NCI-H128 (cell line): ENCODE measurements around the gene PCDHGB3.
A peak's percentile ranks its signal among the peaks of the same experiment; 100 is the strongest.
"Not testable (repeated sequence)": the region's sequence is repeated elsewhere in the genome, so short reads cannot be mapped to it uniquely, and the experiment has no call there.

Experiments used
- DNase-seq: peaks from one replicate; lab custom pipeline; 2025; ENCODE audit not compliant: unreplicated experiment; lab: John Stamatoyannopoulos, UW

The PCDHGB3 gene

GRCh38 chr5:141356950-141357349 lies 13.1 kb upstream of the PCDHGB3 start:
- DNase-seq: no peak

GRCh38 chr5:141359790-141360426 lies 10.1 kb upstream of the PCDHGB3 start, which contains the start of gene PCDHGB2:
TSS of gene PCDHGB2 (plus strand) at chr5:141359994. CDS start at chr5:141360136, 142 bp downstream.
- peak; percentile 17 for DNase-seq

- no peak for DNase-seq
These were observed 9.4 kb upstream of the PCDHGB3 start for GRCh38 chr5:141360685-141361084.

- DNase-seq: no peak
These were observed 7.3 kb upstream of the PCDHGB3 start for GRCh38 chr5:141362719-141363118.

GRCh38 chr5:141363952-141364660 lies 5.9 kb upstream of the PCDHGB3 start, which contains the start of gene PCDHGA5:
TSS of gene PCDHGA5 (plus strand) at chr5:141364162. CDS start at chr5:141364331, 169 bp downstream.
- no peak for DNase-seq

GRCh38 chr5:141366016-141366896 lies 3.8 kb upstream of the PCDHGB3 start:
- no peak for DNase-seq

- DNase-seq: no peak
These were observed 1.8 kb downstream of the PCDHGB3 start for GRCh38 chr5:141371572-141372475.

- DNase-seq: no peak
These were observed 3.8 kb downstream of the PCDHGB3 start, which contains the start of gene PCDHGA6 for GRCh38 chr5:141373673-141374317. TSS of gene PCDHGA6 (plus strand) at chr5:141373891. CDS start at chr5:141374084, 193 bp downstream.

GRCh38 chr5:141374627-141375026 lies 4.6 kb downstream of the PCDHGB3 start:
- DNase-seq: no peak

- DNase-seq: not testable (repeated sequence)
These were observed 5.6 kb downstream of the PCDHGB3 start for GRCh38 chr5:141375444-141376155.

- DNase-seq: no peak
These were observed 12.6 kb downstream of the PCDHGB3 start, which contains the start of gene PCDHGA7 for GRCh38 chr5:141382469-141383294. TSS of gene PCDHGA7 (plus strand) at chr5:141382742. CDS start at chr5:141382900, 158 bp downstream.

GRCh38 chr5:141383345-141383744 lies 13.3 kb downstream of the PCDHGB3 start:
- no peak for DNase-seq

- DNase-seq: no peak
These were observed 14.6 kb downstream of the PCDHGB3 start for GRCh38 chr5:141384471-141385267.

GRCh38 chr5:141387557-141388311 lies 17.7 kb downstream of the PCDHGB3 start, which contains the start of gene PCDHGB4:
TSS of gene PCDHGB4 (plus strand) at chr5:141387698. CDS start at chr5:141387885, 187 bp downstream.
- DNase-seq: not testable (repeated sequence)

- no peak for DNase-seq
These were observed 18.6 kb downstream of the PCDHGB3 start for GRCh38 chr5:141388661-141389060.
